ENCODE measurements around the gene DNASE1L1.
A peak's percentile ranks its signal among the peaks of the same experiment; 100 is the strongest.

DNA sequence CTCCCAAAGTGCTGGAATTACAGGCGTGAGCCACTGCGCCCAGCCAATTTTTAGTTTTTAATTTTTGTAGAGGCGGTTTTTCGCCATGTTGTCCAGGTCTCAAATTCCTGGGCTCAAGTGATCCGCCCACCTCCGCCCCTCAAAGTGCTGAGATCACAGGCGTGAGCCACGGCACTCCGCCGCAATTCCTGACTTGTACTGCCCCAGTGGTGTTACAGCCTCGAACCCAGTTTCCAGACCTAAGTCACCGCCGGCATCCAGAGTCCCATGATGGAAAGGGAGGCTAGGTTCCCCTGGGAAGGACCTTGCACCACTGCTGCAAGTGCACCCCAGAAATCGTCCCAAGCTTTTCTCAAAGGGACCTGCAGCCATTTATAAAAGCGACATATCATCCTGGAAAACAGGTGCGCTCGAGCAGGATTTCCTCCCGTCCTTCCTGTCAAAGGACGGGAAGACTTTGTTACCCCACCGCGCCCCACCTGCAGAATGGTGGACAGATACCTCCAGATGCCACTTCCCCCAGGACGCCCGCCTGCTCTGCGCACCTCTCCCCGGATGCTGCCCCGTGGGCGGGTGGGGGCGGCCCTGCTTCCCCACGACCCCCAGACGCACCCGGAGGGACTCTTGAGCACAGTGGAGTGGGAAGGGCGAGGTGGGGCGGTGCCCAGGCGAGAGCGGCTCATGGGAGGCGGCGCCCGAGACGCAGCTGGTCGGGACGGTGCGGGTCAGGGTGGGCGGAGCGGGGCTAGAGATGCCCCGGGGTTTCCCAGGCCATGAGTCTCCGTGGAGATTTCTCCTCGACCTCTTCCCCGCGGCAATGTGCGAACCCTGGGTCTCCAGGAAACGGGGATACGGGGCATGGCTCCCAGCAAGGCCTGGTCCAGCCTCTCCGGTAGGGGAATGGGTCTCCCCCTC is 11.8 kb downstream of the DNASE1L1 start:
- TF ChIP-seq CTCF (IDR thresholded peaks at IDR 0.05; ENCODE audit: low read depth, low read length) = no peak
- peak; percentile 31 for TF ChIP-seq POLR2A (IDR thresholded peaks at IDR 0.05; ENCODE audit: extremely low read depth, insufficient read length)
